ENCODE results near the gene WNT3A.

The WNT3A gene

DNA sequence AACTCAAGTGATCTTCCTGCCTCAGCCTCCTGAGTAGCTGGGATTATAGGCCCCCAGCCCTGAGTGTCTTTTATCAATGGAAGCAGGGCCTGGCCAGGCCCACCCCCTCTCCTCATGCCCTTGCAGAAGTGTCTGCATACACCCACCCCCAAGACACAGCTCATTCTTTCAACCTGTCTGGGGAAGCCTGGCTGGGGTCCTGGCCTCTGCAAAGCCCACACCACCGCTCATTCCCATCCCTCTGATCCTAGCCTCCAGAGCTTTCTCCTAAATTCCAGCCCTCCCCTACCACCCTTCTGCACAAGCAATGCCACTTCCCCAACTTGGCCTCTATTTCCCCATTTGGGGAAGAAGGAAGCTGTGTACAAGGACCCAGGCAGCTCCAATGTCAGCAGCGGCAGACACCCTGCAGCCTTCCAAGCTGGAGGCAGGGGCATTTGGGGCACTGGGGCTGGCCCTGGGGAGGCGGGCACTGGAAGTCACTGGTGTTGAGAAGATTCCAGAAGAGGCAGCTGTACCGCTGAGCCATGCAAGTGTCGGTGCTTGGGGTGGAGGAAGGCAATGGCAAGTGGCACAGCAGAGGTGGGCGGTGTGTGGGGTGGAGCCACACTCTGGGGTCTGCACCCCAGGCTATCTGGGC is 42.0 kb downstream of the WNT3A start:
- FAIRE-seq (no peak), DNase-seq (ENCODE audit: low spot score) (no peak)

DNA sequence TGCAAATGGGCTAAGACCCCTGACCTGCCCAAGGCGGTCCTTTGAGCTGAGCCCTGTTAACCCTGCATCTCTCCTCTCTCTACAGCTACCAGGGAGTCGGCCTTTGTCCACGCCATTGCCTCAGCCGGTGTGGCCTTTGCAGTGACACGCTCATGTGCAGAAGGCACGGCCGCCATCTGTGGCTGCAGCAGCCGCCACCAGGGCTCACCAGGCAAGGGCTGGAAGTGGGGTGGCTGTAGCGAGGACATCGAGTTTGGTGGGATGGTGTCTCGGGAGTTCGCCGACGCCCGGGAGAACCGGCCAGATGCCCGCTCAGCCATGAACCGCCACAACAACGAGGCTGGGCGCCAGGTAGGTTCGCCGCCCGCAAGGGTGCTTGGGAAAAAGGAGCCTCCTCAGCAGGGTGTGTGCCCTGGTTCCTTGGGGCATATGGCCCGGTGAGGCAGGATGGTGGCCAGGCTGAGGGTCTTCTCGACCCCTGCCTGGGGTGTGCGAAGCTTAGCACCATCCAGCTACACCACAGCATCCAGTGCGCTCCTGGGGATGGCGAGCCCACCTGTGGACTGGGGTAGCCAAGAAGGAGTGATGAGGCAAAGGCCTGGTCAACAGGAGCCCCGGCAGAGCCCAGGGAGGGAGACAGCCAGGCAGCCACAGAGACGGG is 43.9 kb downstream of the WNT3A start:
- DNase-seq (ENCODE audit: low spot score) (no peak), FAIRE-seq (no peak)

DNA sequence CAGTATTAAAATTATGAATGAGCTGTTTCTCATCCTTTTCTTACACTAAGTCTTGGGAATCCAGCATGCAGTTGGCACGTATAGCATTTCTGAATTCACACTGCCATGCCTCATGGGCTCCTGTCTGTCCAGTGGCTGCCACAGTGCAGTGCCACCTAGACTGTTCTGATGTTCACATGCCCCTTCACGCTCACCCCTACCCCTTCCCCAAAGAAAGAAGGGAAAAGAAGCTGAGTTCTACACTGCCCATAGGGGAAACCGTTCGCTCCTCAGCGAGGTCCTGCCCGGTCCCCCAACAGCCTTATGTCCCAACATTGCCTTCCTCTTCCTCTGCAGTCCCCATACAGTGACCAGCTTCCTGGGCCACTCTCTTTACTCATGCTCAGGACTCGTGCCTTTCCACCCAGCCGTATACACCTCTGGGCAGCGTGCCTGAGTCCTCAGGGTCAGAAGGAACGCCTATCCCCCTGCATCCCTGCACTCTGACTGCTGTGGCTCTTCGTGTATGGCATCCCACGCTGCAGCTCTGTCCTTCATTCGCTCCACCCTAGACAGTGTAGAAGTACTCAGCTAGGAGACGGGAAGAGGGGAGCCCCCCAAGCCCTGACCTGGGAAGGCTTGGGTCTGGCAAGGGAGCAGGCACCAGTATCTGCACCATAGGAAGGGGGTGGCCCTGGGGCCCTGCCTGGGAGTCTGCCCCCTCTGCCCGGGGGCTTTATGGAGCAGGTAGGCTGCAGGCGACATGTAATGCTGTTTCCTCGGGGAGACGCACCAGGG is 51.6 kb downstream of the WNT3A start:
- FAIRE-seq: no peak

DNA sequence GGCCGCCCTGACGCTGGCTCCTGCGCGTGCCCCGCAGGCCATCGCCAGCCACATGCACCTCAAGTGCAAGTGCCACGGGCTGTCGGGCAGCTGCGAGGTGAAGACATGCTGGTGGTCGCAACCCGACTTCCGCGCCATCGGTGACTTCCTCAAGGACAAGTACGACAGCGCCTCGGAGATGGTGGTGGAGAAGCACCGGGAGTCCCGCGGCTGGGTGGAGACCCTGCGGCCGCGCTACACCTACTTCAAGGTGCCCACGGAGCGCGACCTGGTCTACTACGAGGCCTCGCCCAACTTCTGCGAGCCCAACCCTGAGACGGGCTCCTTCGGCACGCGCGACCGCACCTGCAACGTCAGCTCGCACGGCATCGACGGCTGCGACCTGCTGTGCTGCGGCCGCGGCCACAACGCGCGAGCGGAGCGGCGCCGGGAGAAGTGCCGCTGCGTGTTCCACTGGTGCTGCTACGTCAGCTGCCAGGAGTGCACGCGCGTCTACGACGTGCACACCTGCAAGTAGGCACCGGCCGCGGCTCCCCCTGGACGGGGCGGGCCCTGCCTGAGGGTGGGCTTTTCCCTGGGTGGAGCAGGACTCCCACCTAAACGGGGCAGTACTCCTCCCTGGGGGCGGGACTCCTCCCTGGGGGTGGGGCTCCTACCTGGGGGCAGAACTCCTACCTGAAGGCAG is 52.3 kb downstream of the WNT3A start:
- FAIRE-seq: no peak
- DNase-seq (ENCODE audit: low spot score): no peak

More for the DNA sequence above, 51.6 kb downstream of the WNT3A start:
- DNase-seq (ENCODE audit: low spot score): no peak

- DNase-seq (ENCODE audit: low spot score): no peak
- FAIRE-seq: no peak
Measured at GRCh38 chr1:228059634-228060457, 53.0 kb downstream of the WNT3A start.

DNA sequence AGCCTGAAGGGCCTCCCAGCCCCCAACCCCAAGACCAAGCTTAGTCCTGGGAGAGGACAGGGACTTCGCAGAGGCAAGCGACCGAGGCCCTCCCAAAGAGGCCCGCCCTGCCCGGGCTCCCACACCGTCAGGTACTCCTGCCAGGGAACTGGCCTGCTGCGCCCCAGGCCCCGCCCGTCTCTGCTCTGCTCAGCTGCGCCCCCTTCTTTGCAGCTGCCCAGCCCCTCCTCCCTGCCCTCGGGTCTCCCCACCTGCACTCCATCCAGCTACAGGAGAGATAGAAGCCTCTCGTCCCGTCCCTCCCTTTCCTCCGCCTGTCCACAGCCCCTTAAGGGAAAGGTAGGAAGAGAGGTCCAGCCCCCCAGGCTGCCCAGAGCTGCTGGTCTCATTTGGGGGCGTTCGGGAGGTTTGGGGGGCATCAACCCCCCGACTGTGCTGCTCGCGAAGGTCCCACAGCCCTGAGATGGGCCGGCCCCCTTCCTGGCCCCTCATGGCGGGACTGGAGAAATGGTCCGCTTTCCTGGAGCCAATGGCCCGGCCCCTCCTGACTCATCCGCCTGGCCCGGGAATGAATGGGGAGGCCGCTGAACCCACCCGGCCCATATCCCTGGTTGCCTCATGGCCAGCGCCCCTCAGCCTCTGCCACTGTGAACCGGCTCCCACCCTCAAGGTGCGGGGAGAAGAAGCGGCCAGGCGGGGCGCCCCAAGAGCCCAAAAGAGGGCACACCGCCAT is 53.8 kb downstream of the WNT3A start:
- DNase-seq (ENCODE audit: low spot score): no peak
- no peak for FAIRE-seq

GRCh38 chr1:228061411-228062084 is 54.8 kb downstream of the WNT3A start:
- DNase-seq (ENCODE audit: low spot score) (no peak), FAIRE-seq (no peak)

GRCh38 chr1:228062085-228062791 is 55.4 kb downstream of the WNT3A start:
- DNase-seq (ENCODE audit: low spot score): no peak
- FAIRE-seq: no peak

DNA sequence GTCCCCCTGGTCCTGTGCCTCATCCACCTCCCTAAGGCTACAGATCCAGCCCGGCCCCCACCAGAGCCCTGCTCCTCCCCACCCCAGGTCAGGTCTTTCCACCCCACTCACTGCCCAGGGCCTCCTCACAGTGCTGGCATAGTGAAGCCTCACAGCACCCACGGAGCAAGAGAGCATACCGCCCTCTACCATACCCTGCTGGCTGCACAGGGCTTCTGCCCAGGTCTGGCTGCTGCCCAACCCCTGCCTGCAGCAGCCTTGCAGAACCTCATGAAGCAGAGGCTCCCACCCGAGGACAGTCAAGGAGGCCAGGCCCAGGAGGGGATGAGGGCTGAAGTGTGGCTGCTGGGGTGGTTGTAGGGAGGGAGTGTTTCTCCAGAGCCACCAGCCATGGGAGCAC is 56.0 kb downstream of the WNT3A start:
- FAIRE-seq: no peak
- no peak for DNase-seq (ENCODE audit: low spot score)

DNA sequence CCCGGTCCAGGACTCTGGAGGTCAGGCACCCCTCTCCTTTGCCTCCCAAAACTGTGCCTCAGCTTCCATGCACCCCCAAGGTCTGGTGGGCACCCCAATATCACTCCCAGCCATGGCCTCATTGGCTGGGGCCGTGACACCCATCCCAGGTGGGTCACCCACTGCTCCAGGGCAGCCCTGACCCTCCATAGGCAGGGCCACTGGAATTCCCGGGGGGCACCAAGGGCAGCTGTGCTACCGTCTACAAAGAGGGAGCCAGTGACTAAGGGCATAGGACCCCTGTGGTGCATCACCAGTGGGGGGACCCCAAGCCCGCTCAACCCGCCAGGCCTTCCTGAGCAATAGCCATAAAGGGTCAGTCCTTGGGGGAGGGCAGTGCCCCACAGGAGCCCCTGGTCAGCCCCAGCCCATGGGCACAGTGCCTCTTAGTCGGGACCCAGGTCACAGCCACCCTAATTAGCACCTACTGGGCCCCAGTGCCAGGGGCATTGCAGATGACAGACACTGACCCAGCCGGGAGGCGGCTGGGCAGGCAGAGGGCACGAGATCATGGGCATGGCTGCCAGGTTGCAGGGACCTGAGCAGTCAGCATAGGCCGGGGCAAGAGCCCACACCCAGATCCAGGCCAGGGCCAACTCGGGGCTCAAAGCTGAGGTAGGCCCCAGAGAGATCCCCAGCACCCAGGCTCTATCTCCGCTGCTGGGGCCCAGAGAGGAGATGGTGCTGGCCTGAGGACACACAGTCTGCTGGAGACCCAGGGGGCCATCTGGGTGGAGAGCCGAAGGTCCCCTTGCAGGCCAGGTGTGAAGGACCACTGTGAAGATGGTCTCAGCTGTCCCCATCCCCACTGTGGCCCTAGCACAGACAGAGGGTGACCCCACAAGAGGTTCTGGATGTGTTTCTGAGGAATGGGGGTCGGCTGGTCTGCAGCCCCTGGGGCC is 56.7 kb downstream of the WNT3A start:
- DNase-seq (ENCODE audit: low spot score) (no peak), FAIRE-seq (no peak)

GRCh38 chr1:228064296-228064695 is 57.5 kb downstream of the WNT3A start:
- no peak for FAIRE-seq
- no peak for DNase-seq (ENCODE audit: low spot score)

- FAIRE-seq (no peak), DNase-seq (ENCODE audit: low spot score) (no peak)
Measured at GRCh38 chr1:228064741-228065542, 58.1 kb downstream of the WNT3A start.

DNA sequence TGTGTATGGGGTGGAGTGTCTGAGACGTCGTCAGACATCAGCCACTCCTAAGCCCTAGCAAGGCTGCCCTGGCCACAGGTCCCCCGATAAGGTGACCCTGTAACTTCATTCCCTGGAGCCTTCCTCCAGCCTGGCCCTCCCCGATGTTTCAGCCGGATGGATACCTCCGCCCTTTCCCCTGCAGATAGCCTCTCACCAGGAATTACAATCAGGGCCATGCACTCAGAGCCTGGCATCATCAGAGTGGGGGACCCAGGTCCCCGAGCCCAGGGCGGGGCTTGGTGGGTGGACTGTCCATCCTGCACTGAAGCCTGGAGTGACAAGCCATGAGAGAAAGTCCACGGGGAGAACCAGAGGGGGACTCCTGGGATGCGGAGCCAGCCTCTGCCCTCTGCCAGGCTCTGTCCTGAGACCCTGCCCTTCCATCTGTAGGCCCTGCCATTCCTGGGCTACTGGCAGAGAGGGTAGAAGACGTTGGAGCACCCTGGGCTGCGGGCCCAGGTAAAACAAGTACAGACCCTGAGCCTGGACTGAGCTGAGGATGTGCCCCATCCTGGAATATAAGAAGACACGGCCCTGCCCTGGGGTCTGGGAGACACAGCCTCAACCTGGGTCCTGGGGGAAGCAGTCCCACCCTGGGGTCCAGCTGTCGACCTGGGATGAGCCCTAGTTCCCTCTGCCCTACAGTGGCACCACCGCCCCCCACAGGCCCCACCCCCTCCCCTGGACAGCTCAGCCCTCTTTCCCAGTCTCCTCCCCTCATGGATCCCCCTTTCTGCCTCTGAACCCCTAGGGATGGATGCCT is 58.9 kb downstream of the WNT3A start:
- DNase-seq (ENCODE audit: low spot score) (no peak), FAIRE-seq (no peak)

DNA sequence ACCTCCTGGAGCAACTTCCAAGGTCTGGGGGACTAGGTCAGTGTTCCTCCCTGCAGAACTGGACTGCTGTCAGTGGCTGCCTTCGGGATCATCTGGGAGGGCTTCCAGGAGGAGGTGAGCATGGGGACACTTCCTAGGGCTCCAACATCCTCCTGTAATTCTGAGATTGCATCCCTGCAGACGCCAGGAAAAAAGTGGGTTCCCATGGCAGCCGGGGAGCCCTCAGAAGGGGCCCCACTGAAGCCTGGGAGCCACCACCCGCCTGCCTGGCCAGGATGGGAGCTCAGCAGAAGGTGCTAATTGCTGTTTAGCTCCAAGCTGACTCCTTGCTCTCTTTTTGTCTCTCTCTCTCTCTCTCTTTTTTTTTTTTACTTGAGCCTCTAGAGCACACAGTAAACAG is 59.6 kb downstream of the WNT3A start:
- FAIRE-seq (no peak), DNase-seq (ENCODE audit: low spot score) (no peak)

- FAIRE-seq: no peak
- no peak for DNase-seq (ENCODE audit: low spot score)
Measured at GRCh38 chr1:228066891-228067654, 60.3 kb downstream of the WNT3A start.

- FAIRE-seq: no peak
- DNase-seq (ENCODE audit: low spot score): no peak
Measured at GRCh38 chr1:228068359-228068758, 61.6 kb downstream of the WNT3A start.
